HepG2 (cell line): ENCODE results near the gene ZNF780B. TPM values are rescaled to one million over a fixed set of nuclear protein-coding genes. Genes with fewer than 3 reads are reported as not detected.

Source experiments
- ATAC-seq: fragments of 200-7000 bp; cut with Tn5 transposase; 3 replicates; pipeline ENCODE4 v1.9.1; 2020; ENCODE audit warnings: mild to moderate bottlenecking, moderate library complexity
- BruUV-seq: library from RNA; stranded (reverse); fragments of 400-500 nt; replicated peaks from 2 replicates; lab custom pipeline; 2021; lab: Mats Ljungman, UMichigan
- CTCF ChIA-PET: fragments of 300-600 bp; formaldehyde crosslinking; extraction: SDS; loops from one replicate; lab custom pipeline; 2021; ENCODE audit warnings: low total read pairs, inconsistent platforms, low intra/inter-chr PET ratio; lab: Yijun Ruan, JAX
- POLR2A ChIA-PET: fragments of 350-600 bp; sonication (Branson Sonifier 250); formaldehyde crosslinking; loops from one replicate; lab custom pipeline; 2020; ENCODE audit warnings: antibody characterized with exemption, inconsistent platforms; lab: Yijun Ruan, JAX
- DNase-seq: peaks from one replicate; pipeline ENCODE4 v3.0.0-alpha.2; 2015; ENCODE audit warnings: low spot score
- FAIRE-seq: peaks from 3 replicates; lab custom pipeline; 2011; peaks lifted over from hg19 to GRCh38; lab: Jason Lieb, UNC
- H2AFZ ChIP-seq: one replicate; pipeline ENCODE4 v1.6.1; 2011; ENCODE audit warnings: low read length, inconsistent platforms
- H3K27ac ChIP-seq: fragments of 300-600 bp; 3 replicates; pipeline ENCODE4 v1.8.0; 2011; ENCODE audit warnings: mixed run types, mild to moderate bottlenecking, mixed read lengths, low read length, inconsistent platforms; ENCODE audit not compliant: insufficient read depth; ENCODE audit errors: extremely low read length
- H3K27me3 ChIP-seq, 2 experiments: fragments of 200-600 bp in 1 of 2; 2 replicates in 1 of 2; 3 replicates in 1 of 2; pipeline versions ENCODE4 v1.6.0 to v1.8.0; 2011; ENCODE audit warnings: low read length in 2 of 2, mild to moderate bottlenecking in 2 of 2, moderate library complexity in 2 of 2, inconsistent platforms in 1 of 2; ENCODE audit not compliant: insufficient read depth in 2 of 2, control insufficient read depth in 1 of 2
- H3K36me3 ChIP-seq, 2 experiments: fragments of 200-600 bp in 1 of 2; replicated peaks in 1 of 2; 2 replicates in 1 of 2; 3 replicates in 1 of 2; pipeline versions ENCODE4 v1.5.1 to v1.8.0; 2011; ENCODE audit warnings: low read length in 2 of 2, inconsistent platforms in 1 of 2; ENCODE audit not compliant: insufficient read depth in 2 of 2, control insufficient read depth in 1 of 2
- H3K4me1 ChIP-seq: 2 replicates; pipeline ENCODE4 v1.5.1; 2012; ENCODE audit warnings: low read length, inconsistent platforms; ENCODE audit not compliant: insufficient read depth
- H3K4me2 ChIP-seq: 2 replicates; pipeline ENCODE4 v1.6.0; 2011; ENCODE audit warnings: low read depth, low read length, inconsistent platforms
- H3K4me3 ChIP-seq, 3 experiments: fragments of 200-600 bp in 1 of 3; sonication (generic), shearing (Covaris generic) in 1 of 3; replicated peaks in 1 of 3; 2 replicates each; pipeline ENCODE4 v1.5.1; 2011 to 2016; ENCODE audit warnings: low read length in 3 of 3, inconsistent platforms in 2 of 3, low read depth in 2 of 3, mild to moderate bottlenecking in 2 of 3, control low read depth in 1 of 3, mixed read lengths in 1 of 3; ENCODE audit not compliant: insufficient read depth in 1 of 3
- H3K79me2 ChIP-seq: one replicate; pipeline ENCODE4 v1.6.1; 2011; ENCODE audit warnings: low read length, inconsistent platforms; ENCODE audit not compliant: insufficient read depth
- H3K9ac ChIP-seq: 2 replicates; pipeline ENCODE4 v1.6.0; 2011; ENCODE audit warnings: mild to moderate bottlenecking, low read depth, low read length, inconsistent platforms; ENCODE audit not compliant: insufficient read depth
- H3K9me3 ChIP-seq: 2 replicates; pipeline ENCODE4 v1.5.1; 2012; ENCODE audit warnings: mild to moderate bottlenecking, low read length
- H4K20me1 ChIP-seq: 2 replicates; pipeline ENCODE4 v1.6.0; 2011; ENCODE audit warnings: inconsistent platforms, mild to moderate bottlenecking, low read length, moderate library complexity; ENCODE audit not compliant: insufficient read depth
- DMTF1 ChIP-seq: sonication (generic); formaldehyde crosslinking; IDR thresholded peaks from 2 replicates; pipeline ENCODE4 v1.4.0; 2020; ENCODE audit warnings: mild to moderate bottlenecking, missing genetic modification reagents
- NCOR1 ChIP-seq: fragments of 200-600 bp; sonication (generic); IDR thresholded peaks from 2 replicates; pipeline ENCODE4 v1.7.0; 2017; ENCODE audit warnings: antibody characterized with exemption, low read length, borderline replicate concordance
- NPAS2 ChIP-seq: sonication (generic); formaldehyde crosslinking; IDR thresholded peaks from 2 replicates; pipeline ENCODE4 v1.8.0; 2022; ENCODE audit warnings: mild to moderate bottlenecking, missing genetic modification reagents, borderline replicate concordance
- PHF5A ChIP-seq: IDR thresholded peaks from one replicate; pipeline ENCODE4 v1.6.1; 2018; ENCODE audit warnings: low read depth, missing genetic modification reagents; ENCODE audit not compliant: unreplicated experiment
- ZBTB21 ChIP-seq: sonication (generic); formaldehyde crosslinking; IDR thresholded peaks from 2 replicates; pipeline ENCODE4 v1.4.0; 2020; ENCODE audit warnings: missing genetic modification reagents
- ZNF24 ChIP-seq: fragments of 450-650 bp; IDR thresholded peaks from 2 replicates; pipeline ENCODE4 v1.6.1; 2017; ENCODE audit warnings: antibody characterized with exemption, mild to moderate bottlenecking
- ZNF446 ChIP-seq: sonication (generic); formaldehyde crosslinking; IDR thresholded peaks from 2 replicates; pipeline ENCODE4 v1.5.0; 2020; ENCODE audit warnings: mild to moderate bottlenecking, missing genetic modification reagents
- ZNF501 ChIP-seq: sonication (generic); formaldehyde crosslinking; IDR thresholded peaks from 2 replicates; pipeline ENCODE4 v1.5.1; 2020; ENCODE audit warnings: mild to moderate bottlenecking, moderate library complexity, missing genetic modification reagents
- ZNF558 ChIP-seq: sonication (generic); formaldehyde crosslinking; IDR thresholded peaks from 2 replicates; pipeline ENCODE4 v1.9.0; 2022; ENCODE audit warnings: mild to moderate bottlenecking, missing genetic modification reagents, borderline replicate concordance
- WGBS: methylation state at CpG from one replicate; pipeline ENCODE4 v1.1.6; 2017; ENCODE audit warnings: low lambda C conversion rate; 5-methylcytosine and 5-hydroxymethylcytosine counted together
- in situ Hi-C: cut with HindIII; loops from 2 replicates; pipeline ENCODE4 v1.10.0; 2017; ENCODE audit warnings: low pct_unique_long_range_greater_than_20kb; ENCODE audit not compliant: extremely low pct_ligation_motif_present
- intact Hi-C: fragments of 100-400 bp; cut with micrococcal nuclease; formaldehyde crosslinking; loops from one replicate; pipeline ENCODE4 v1.10.0; 2022; ENCODE audit not compliant: unreplicated experiment
- polyA plus RNA-seq, 8 experiments: library from polyadenylated mRNA; depleted of rRNA in 3 of 8; stranded (reverse) in 7 of 8; unstranded in 1 of 8; fragments of >200 nt; fragmentation: Illumina TruSeq in 4 of 8; extraction: Trizol in 4 of 8; gene quantifications; 2 replicates each; pipeline versions ENCODE4 v1.2.1 to v1.2.3, GENCODE V29; 2011 to 2016; ENCODE audit warnings: low read depth in 4 of 8, missing spikeins in 1 of 8, mixed read lengths in 1 of 8; ENCODE audit not compliant: insufficient read depth in 1 of 8
- total RNA-seq, 5 experiments: library from RNA; depleted of rRNA; stranded (reverse); fragments of >200 nt; fragmentation: Illumina TruSeq; extraction: Trizol; gene quantifications; 2 replicates each; pipeline ENCODE4 v1.2.3, GENCODE V29; 2016; ENCODE audit warnings: low read depth in 1 of 5
- TF ChIP-seq, protein P1 (sequence below): sonication (generic); formaldehyde crosslinking; IDR thresholded peaks from 2 replicates; pipeline ENCODE4 v1.4.0; 2020; ENCODE audit warnings: missing genetic modification reagents
- TF ChIP-seq, protein P2 (sequence below): sonication (generic); formaldehyde crosslinking; IDR thresholded peaks from 2 replicates; pipeline ENCODE4 v1.4.0; 2020; ENCODE audit warnings: low read depth, mild to moderate bottlenecking, missing genetic modification reagents
- TF ChIP-seq, protein P3 (sequence below): sonication (generic); formaldehyde crosslinking; IDR thresholded peaks from 2 replicates; pipeline ENCODE4 v1.5.0; 2020; ENCODE audit warnings: missing genetic modification reagents, mild to moderate bottlenecking, borderline replicate concordance
- TF ChIP-seq, protein P4 (sequence below): sonication (generic); formaldehyde crosslinking; IDR thresholded peaks from 2 replicates; pipeline ENCODE4 v1.9.0; 2021; ENCODE audit warnings: missing genetic modification reagents, borderline replicate concordance

ZNF780B gene
- total and polyA plus RNA-seq, 2 of the 13 experiments (the other 11 are each of a cell fraction or from before 2014, with no cell fraction given), result 6.6 to 21.9 TPM

DNA sequence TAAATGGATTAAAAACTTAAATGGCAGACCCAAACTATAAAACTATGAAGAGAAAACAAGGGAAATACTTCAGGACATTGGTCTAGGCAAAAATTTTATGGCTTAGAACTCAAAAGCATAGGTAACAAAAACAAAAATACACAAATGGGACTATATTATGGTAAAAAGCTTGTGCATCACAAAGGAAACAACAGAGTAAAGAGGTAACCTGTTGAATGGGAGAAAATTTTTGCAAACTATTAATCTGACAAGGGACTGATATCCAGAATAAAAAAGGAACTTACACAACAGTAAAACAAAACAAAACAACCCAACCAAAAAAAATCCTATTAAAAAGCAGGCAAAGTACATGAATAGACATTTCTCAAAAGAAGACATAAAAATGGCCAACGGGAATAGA, 68.4 kb downstream of the ZNF780B start:
- POLR2A ChIA-PET, result no interaction called here
- CTCF ChIA-PET, result no interaction called here
- no peak overlapping the region for H3K4me2 ChIP-seq
- peaks cover 14% of the 10 kb centered on the region for H3K79me2 ChIP-seq
- H3K36me3 ChIP-seq, result no peaks in the 10 kb centered on the region; a peak in 1 of 5 replicates
- H3K27me3 ChIP-seq, result no peaks in the 10 kb centered on the region
- 98% methylated on average over 1 of the region's 1 CpG for WGBS
- H3K9me3 ChIP-seq, result peaks cover 14% of the 10 kb centered on the region
- no TSS peak for BruUV-seq
- no peak overlapping the region for H3K27ac ChIP-seq
- ATAC-seq, result no peak
- intact Hi-C loops (no loop called here), in situ Hi-C loops (no loop called here)
- peaks cover 6% of the 10 kb centered on the region; the same call in 1 of the 2 replicates for H3K4me1 ChIP-seq
- no peaks in the 10 kb centered on the region for H4K20me1 ChIP-seq
- H2AFZ ChIP-seq, result no peak overlapping the region
- no peak overlapping the region for H3K9ac ChIP-seq
- H3K4me3 ChIP-seq, result no peak overlapping the region
- no peak for FAIRE-seq
- DNase-seq, result no peak
- TF ChIP-seq NPAS2 (CRISPR knock-in tag) (no peak), ZNF501 (CRISPR knock-in tag) (no peak), NCOR1 (no peak), ZBTB21 (CRISPR knock-in tag) (no peak), ZNF446 (CRISPR knock-in tag) (no peak), ZNF558 (no peak), PHF5A (CRISPR knock-in tag) (no peak), ZNF24 (no peak), DMTF1 (CRISPR knock-in tag) (no peak)
- TF ChIP-seq, protein P1, sequence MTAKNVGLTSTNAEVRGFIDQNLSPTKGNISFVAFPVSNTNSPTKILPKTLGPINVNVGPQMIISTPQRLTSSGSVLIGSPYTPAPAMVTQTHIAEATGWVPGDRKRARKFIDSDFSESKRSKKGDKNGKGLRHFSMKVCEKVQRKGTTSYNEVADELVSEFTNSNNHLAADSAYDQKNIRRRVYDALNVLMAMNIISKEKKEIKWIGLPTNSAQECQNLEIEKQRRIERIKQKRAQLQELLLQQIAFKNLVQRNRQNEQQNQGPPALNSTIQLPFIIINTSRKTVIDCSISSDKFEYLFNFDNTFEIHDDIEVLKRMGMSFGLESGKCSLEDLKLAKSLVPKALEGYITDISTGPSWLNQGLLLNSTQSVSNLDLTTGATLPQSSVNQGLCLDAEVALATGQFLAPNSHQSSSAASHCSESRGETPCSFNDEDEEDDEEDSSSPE, result no peak
- TF ChIP-seq, protein P2, sequence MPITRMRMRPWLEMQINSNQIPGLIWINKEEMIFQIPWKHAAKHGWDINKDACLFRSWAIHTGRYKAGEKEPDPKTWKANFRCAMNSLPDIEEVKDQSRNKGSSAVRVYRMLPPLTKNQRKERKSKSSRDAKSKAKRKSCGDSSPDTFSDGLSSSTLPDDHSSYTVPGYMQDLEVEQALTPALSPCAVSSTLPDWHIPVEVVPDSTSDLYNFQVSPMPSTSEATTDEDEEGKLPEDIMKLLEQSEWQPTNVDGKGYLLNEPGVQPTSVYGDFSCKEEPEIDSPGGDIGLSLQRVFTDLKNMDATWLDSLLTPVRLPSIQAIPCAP, result no peak
- TF ChIP-seq, protein P3, sequence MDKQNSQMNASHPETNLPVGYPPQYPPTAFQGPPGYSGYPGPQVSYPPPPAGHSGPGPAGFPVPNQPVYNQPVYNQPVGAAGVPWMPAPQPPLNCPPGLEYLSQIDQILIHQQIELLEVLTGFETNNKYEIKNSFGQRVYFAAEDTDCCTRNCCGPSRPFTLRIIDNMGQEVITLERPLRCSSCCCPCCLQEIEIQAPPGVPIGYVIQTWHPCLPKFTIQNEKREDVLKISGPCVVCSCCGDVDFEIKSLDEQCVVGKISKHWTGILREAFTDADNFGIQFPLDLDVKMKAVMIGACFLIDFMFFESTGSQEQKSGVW (CRISPR knock-in tag), result no peak
- TF ChIP-seq, protein P4, sequence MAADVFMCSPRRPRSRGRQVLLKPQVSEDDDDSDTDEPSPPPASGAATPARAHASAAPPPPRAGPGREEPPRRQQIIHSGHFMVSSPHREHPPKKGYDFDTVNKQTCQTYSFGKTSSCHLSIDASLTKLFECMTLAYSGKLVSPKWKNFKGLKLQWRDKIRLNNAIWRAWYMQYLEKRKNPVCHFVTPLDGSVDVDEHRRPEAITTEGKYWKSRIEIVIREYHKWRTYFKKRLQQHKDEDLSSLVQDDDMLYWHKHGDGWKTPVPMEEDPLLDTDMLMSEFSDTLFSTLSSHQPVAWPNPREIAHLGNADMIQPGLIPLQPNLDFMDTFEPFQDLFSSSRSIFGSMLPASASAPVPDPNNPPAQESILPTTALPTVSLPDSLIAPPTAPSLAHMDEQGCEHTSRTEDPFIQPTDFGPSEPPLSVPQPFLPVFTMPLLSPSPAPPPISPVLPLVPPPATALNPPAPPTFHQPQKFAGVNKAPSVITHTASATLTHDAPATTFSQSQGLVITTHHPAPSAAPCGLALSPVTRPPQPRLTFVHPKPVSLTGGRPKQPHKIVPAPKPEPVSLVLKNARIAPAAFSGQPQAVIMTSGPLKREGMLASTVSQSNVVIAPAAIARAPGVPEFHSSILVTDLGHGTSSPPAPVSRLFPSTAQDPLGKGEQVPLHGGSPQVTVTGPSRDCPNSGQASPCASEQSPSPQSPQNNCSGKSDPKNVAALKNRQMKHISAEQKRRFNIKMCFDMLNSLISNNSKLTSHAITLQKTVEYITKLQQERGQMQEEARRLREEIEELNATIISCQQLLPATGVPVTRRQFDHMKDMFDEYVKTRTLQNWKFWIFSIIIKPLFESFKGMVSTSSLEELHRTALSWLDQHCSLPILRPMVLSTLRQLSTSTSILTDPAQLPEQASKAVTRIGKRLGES (CRISPR knock-in tag), result no peak
